ENCODE results near the gene XYLT2. TPM values are rescaled to one million over a fixed set of nuclear protein-coding genes. Genes with fewer than 3 reads are reported as not detected.

XYLT2 gene
- total and polyA plus RNA-seq, 2 of the 13 experiments (the other 11 are each of a cell fraction or from before 2014, with no cell fraction given) = 17.0 to 22.1 TPM

GRCh38 chr17:50361561-50362480, 15.9 kb downstream of the XYLT2 start (continued):
- TF ChIP-seq ZGPAT (CRISPR knock-in tag; IDR thresholded peaks at IDR 0.05) (peak; percentile 55; the same call in 1 of the 2 replicates), KDM6A (CRISPR knock-in tag; IDR thresholded peaks at IDR 0.05; ENCODE audit: low read depth) (no peak), NFIC (IDR thresholded peaks at IDR 0.05; ENCODE audit: low read length) (no peak), DMTF1 (CRISPR knock-in tag; IDR thresholded peaks at IDR 0.05) (no peak), RNF2 (conservative IDR thresholded peaks at IDR 0.05; ENCODE audit: low read depth) (no peak), KLF13 (CRISPR knock-in tag; IDR thresholded peaks at IDR 0.05) (no peak), RBM39 (IDR thresholded peaks at IDR 0.05; ENCODE audit: low read depth, low read length, poor library complexity, severe bottlenecking) (no peak), ZNF34 (CRISPR knock-in tag; IDR thresholded peaks at IDR 0.05; ENCODE audit: borderline replicate concordance) (no peak), ATF6 (CRISPR knock-in tag; conservative IDR thresholded peaks at IDR 0.05) (no peak), ARNT (IDR thresholded peaks at IDR 0.05) (no peak), STAG1 (CRISPR knock-in tag; IDR thresholded peaks at IDR 0.05) (peak; percentile 79), ZNF879 (CRISPR knock-in tag; IDR thresholded peaks at IDR 0.05) (no peak), THYN1 (CRISPR knock-in tag; IDR thresholded peaks at IDR 0.05; ENCODE audit: borderline replicate concordance, low read depth) (no peak), SALL1 (CRISPR knock-in tag; IDR thresholded peaks at IDR 0.05) (peak; percentile 38; the same call in 1 of the 2 replicates), ZNF678 (CRISPR knock-in tag; IDR thresholded peaks at IDR 0.05) (no peak), PHF20 (CRISPR knock-in tag; IDR thresholded peaks at IDR 0.05) (no peak), ZNF430 (CRISPR knock-in tag; IDR thresholded peaks at IDR 0.05) (no peak), KDM4B (CRISPR knock-in tag; IDR thresholded peaks at IDR 0.05) (no peak), PHB2 (IDR thresholded peaks at IDR 0.05; ENCODE audit: partially characterized antibody) (no peak), ZNF775 (CRISPR knock-in tag; IDR thresholded peaks at IDR 0.05; ENCODE audit: borderline replicate concordance) (no peak), DZIP1 (CRISPR knock-in tag; IDR thresholded peaks at IDR 0.05) (no peak), ZNF225 (CRISPR knock-in tag; IDR thresholded peaks at IDR 0.05) (no peak; the same call in 1 of the 2 replicates), HOXA5 (CRISPR knock-in tag; IDR thresholded peaks at IDR 0.05) (no peak)

All from HepG2 (cell line).